K562 (cell line): Measurements from ENCODE around the gene COQ4. TPM values are rescaled to one million over a fixed set of nuclear protein-coding genes. Genes with fewer than 3 reads are reported as not detected.

ENCODE experiments used
- AFF1 ChIP-seq, 2 experiments: fragments of 450-650 bp; IDR thresholded peaks; 2 replicates each; pipeline ENCODE4 v1.6.1; 2018; ENCODE audit warnings: mild to moderate bottlenecking in 2 of 2, low read depth in 1 of 2; ENCODE audit not compliant: partially characterized antibody in 2 of 2
- ARID3B ChIP-seq: fragments of 250-450 bp; sonication (Bioruptor Pico); IDR thresholded peaks from 2 replicates; pipeline ENCODE4 v1.4.0; 2020; ENCODE audit warnings: borderline replicate concordance
- ATF4 ChIP-seq: fragments of 450-650 bp; formaldehyde crosslinking; IDR thresholded peaks from 2 replicates; pipeline ENCODE4 v1.4.0; 2022; ENCODE audit warnings: mild to moderate bottlenecking, moderate library complexity
- ATF6 ChIP-seq: sonication (generic); formaldehyde crosslinking; IDR thresholded peaks from 2 replicates; pipeline ENCODE4 v1.4.0; 2020; ENCODE audit warnings: mild to moderate bottlenecking, missing genetic modification reagents
- BRD4 ChIP-seq: fragments of 200-600 bp; sonication (generic); IDR thresholded peaks from 2 replicates; pipeline ENCODE4 v1.6.1; 2017; ENCODE audit warnings: inconsistent platforms
- FOXA3 ChIP-seq, 2 experiments: fragments of 450-650 bp in 1 of 2; sonication (generic) in 1 of 2; formaldehyde crosslinking; IDR thresholded peaks in 1 of 2; conservative IDR thresholded peaks in 1 of 2; 2 replicates each; pipeline versions ENCODE4 v1.4.0 to v1.8.0; 2020 to 2022; ENCODE audit warnings: mild to moderate bottlenecking in 2 of 2, missing genetic modification reagents in 1 of 2
- GATA2 ChIP-seq: sonication (generic); formaldehyde crosslinking; IDR thresholded peaks from 2 replicates; pipeline ENCODE4 v1.4.0; 2020; ENCODE audit warnings: mild to moderate bottlenecking, missing genetic modification reagents
- HINFP ChIP-seq: fragments of 450-650 bp; conservative IDR thresholded peaks from 2 replicates; pipeline ENCODE4 v1.6.1; 2016; ENCODE audit warnings: missing genetic modification characterization, low read depth, mild to moderate bottlenecking, control low read depth, missing compliant biosample characterization
- JUNB ChIP-seq: fragments of 450-650 bp; formaldehyde crosslinking; conservative IDR thresholded peaks from 2 replicates; pipeline ENCODE4 v1.4.0; 2020; ENCODE audit warnings: mild to moderate bottlenecking
- MAFF ChIP-seq: IDR thresholded peaks from 2 replicates; pipeline ENCODE4 v1.6.1; 2012; ENCODE audit warnings: low read length, improper control_type of control experiment
- YBX1 ChIP-seq: fragments of 450-650 bp; IDR thresholded peaks from 2 replicates; pipeline ENCODE4 v1.7.1; 2016; ENCODE audit warnings: mild to moderate bottlenecking
- ZBTB49 ChIP-seq: sonication (generic); formaldehyde crosslinking; IDR thresholded peaks from 2 replicates; pipeline ENCODE4 v1.8.0; 2022; ENCODE audit warnings: missing genetic modification reagents, mild to moderate bottlenecking, borderline replicate concordance
- ZNF551 ChIP-seq: fragments of 250-450 bp; sonication (Bioruptor Pico); IDR thresholded peaks from 2 replicates; pipeline ENCODE4 v1.5.0; 2021; ENCODE audit warnings: mild to moderate bottlenecking, moderate library complexity
- polyA plus RNA-seq, 8 experiments: library from polyadenylated mRNA; depleted of rRNA in 4 of 8; stranded (reverse) in 5 of 8; unstranded in 3 of 8; fragments of >200 nt; fragmentation: Nextera tagmentation in 2 of 8; fragmentation: Illumina TruSeq in 1 of 8; extraction: Ambion mirVana in 2 of 8; extraction: Trizol in 1 of 8; gene quantifications; 2 replicates each; pipeline versions ENCODE4 v1.2.1 to v1.2.3, GENCODE V29; 2011 to 2014; ENCODE audit warnings: inconsistent platforms in 1 of 8, missing spikeins in 1 of 8
- total RNA-seq, 7 experiments: library from RNA; depleted of rRNA in 6 of 7; stranded (reverse); fragments of >200 nt in 6 of 7; fragmentation: Illumina TruSeq in 2 of 7; extraction: Trizol in 2 of 7; gene quantifications; 2 replicates each; pipeline versions ENCODE4 v1.2.1 to v1.2.3, GENCODE V29; 2011 to 2021; ENCODE audit warnings: low replicate concordance in 1 of 7

COQ4 gene
- total and polyA plus RNA-seq, 9 of the 15 experiments (the other 6 are each of a cell fraction or from before 2014, with no cell fraction given) = 9.1 to 135 (median 67.2) TPM

GRCh38 chr9:128322404-128323211 lies at the start of gene COQ4, which contains the start of gene TRUB2 (continued):
- TF ChIP-seq ZBTB49 (CRISPR knock-in tag) = no peak
- no peak for TF ChIP-seq ZNF551 (CRISPR knock-in tag)
- peak; percentile 90 for TF ChIP-seq BRD4
- TF ChIP-seq ATF6 (CRISPR knock-in tag) = no peak
- no peak for TF ChIP-seq GATA2 (CRISPR knock-in tag)
- TF ChIP-seq HINFP (tag) = no peak
- peak; percentile 96 for TF ChIP-seq ARID3B
- TF ChIP-seq JUNB (CRISPR knock-in tag) = 0 out of 2 replicates have a peak, but pooled peaks have one; percentile 7
- peak; percentile 84 for TF ChIP-seq ATF4 (CRISPR knock-in tag)
- TF ChIP-seq MAFF = peak; percentile 35
- TF ChIP-seq YBX1 = no peak
- TF ChIP-seq FOXA3 (CRISPR knock-in tag; conservative IDR thresholded peaks at IDR 0.05 in 1 of 2, IDR thresholded peaks at IDR 0.05 in 1 of 2) = no peak
- no peak for TF ChIP-seq AFF1 (IDR thresholded peaks at IDR 0.05; ENCODE audit: low read depth in 1 of 2, partially characterized antibody in 2 of 2)
